Measurements from ENCODE around the gene ST14. TPM values are rescaled to one million over a fixed set of nuclear protein-coding genes. Genes with fewer than 3 reads are reported as not detected.

ST14 gene
- total RNA-seq, 1 experiment from 2014 or later, result 0.30 TPM

- Histone ChIP-seq H3K4me1 (ENCODE audit: insufficient read depth, low read length, poor library complexity, severe bottlenecking) (no peaks in the 10 kb centered on the region), H3K9me3 (ENCODE audit: low read depth, low read length, poor library complexity, severe bottlenecking) (no peaks in the 10 kb centered on the region), H3K27ac (ENCODE audit: low read depth, low read length, poor library complexity, severe bottlenecking) (no peak overlapping the region), H3K36me3 (ENCODE audit: insufficient read depth, low read length, poor library complexity, severe bottlenecking) (no peaks in the 10 kb centered on the region), H3K27me3 (replicated peaks; ENCODE audit: insufficient read depth, low read depth, low read length, poor library complexity) (no peaks in the 10 kb centered on the region), H3K4me3 (ENCODE audit: low read depth, low read length, poor library complexity, severe bottlenecking) (no peak overlapping the region)
- intact Hi-C loops (cut with micrococcal nuclease; ENCODE audit: unreplicated experiment), result loop anchor here (2.0 to 10.0 kb wide), 2 partner anchors 646 to 676 kb away; no protein-coding TSS in a partner anchor
- no peak for DNase-seq (ENCODE audit: low spot score)
- no peak for TF ChIP-seq CTCF (conservative IDR thresholded peaks at IDR 0.05; ENCODE audit: low read depth, low read length)
- TF ChIP-seq EZH2 (IDR thresholded peaks at IDR 0.05; ENCODE audit: borderline replicate concordance, low read depth, low read length, poor library complexity, severe bottlenecking), result no peak
- BruUV-seq (replicated peaks), result no TSS peak
- CTCF ChIA-PET, result interaction anchor here (0.5 kb wide), 1 partner anchor 91 kb away, joined by 5 read pairs; no protein-coding TSS in a partner anchor
- POLR2A ChIA-PET (ENCODE audit: low non-redundant PET), result no interaction called here
Observed at GRCh38 chr11:130218501-130219070, 59.0 kb downstream of the ST14 start.

GRCh38 chr11:130219148-130219547 is 59.6 kb downstream of the ST14 start:
- TF ChIP-seq CTCF (conservative IDR thresholded peaks at IDR 0.05; ENCODE audit: low read depth, low read length) (no peak), EZH2 (IDR thresholded peaks at IDR 0.05; ENCODE audit: borderline replicate concordance, low read depth, low read length, poor library complexity, severe bottlenecking) (no peak)
- BruUV-seq (replicated peaks), result no TSS peak
- H3K36me3 ChIP-seq (ENCODE audit: insufficient read depth, low read length, poor library complexity, severe bottlenecking), result no peaks in the 10 kb centered on the region
- no peak overlapping the region for H3K4me3 ChIP-seq (ENCODE audit: low read depth, low read length, poor library complexity, severe bottlenecking)
- H3K4me1 ChIP-seq (ENCODE audit: insufficient read depth, low read length, poor library complexity, severe bottlenecking), result no peaks in the 10 kb centered on the region
- CTCF ChIA-PET, result no interaction called here
- no peak overlapping the region for H3K27ac ChIP-seq (ENCODE audit: low read depth, low read length, poor library complexity, severe bottlenecking)
- no peaks in the 10 kb centered on the region for H3K9me3 ChIP-seq (ENCODE audit: low read depth, low read length, poor library complexity, severe bottlenecking)
- no peaks in the 10 kb centered on the region for H3K27me3 ChIP-seq (replicated peaks; ENCODE audit: insufficient read depth, low read depth, low read length, poor library complexity)
- intact Hi-C loops (cut with micrococcal nuclease; ENCODE audit: unreplicated experiment), result loop anchor here (2.0 to 10.0 kb wide), 2 partner anchors 646 to 676 kb away; no protein-coding TSS in a partner anchor
- POLR2A ChIA-PET (ENCODE audit: low non-redundant PET), result no interaction called here
- DNase-seq (ENCODE audit: low spot score), result no peak

- TF ChIP-seq CTCF (conservative IDR thresholded peaks at IDR 0.05; ENCODE audit: low read depth, low read length) (no peak), EZH2 (IDR thresholded peaks at IDR 0.05; ENCODE audit: borderline replicate concordance, low read depth, low read length, poor library complexity, severe bottlenecking) (no peak)
- CTCF ChIA-PET, result no interaction called here
- Histone ChIP-seq H3K27ac (ENCODE audit: low read depth, low read length, poor library complexity, severe bottlenecking) (no peak overlapping the region), H3K27me3 (replicated peaks; ENCODE audit: insufficient read depth, low read depth, low read length, poor library complexity) (no peaks in the 10 kb centered on the region), H3K36me3 (ENCODE audit: insufficient read depth, low read length, poor library complexity, severe bottlenecking) (no peaks in the 10 kb centered on the region), H3K4me1 (ENCODE audit: insufficient read depth, low read length, poor library complexity, severe bottlenecking) (no peaks in the 10 kb centered on the region), H3K9me3 (ENCODE audit: low read depth, low read length, poor library complexity, severe bottlenecking) (no peaks in the 10 kb centered on the region), H3K4me3 (ENCODE audit: low read depth, low read length, poor library complexity, severe bottlenecking) (no peak overlapping the region)
- no peak for DNase-seq (ENCODE audit: low spot score)
- intact Hi-C loops (cut with micrococcal nuclease; ENCODE audit: unreplicated experiment), result no loop called here
- BruUV-seq (replicated peaks), result no TSS peak
- POLR2A ChIA-PET (ENCODE audit: low non-redundant PET), result no interaction called here
Observed at GRCh38 chr11:130220311-130221035, 60.9 kb downstream of the ST14 start.
